GM12891 (cell line): Measurements from ENCODE around the gene CIDEC.

Source experiments
- POLR2A ChIP-seq: IDR thresholded peaks from 2 replicates; pipeline ENCODE4 v1.6.1; 2011; ENCODE audit warnings: low read depth, low read length, control low read depth
- POLR2AphosphoS5 ChIP-seq: IDR thresholded peaks from 2 replicates; pipeline ENCODE4 v1.6.1; 2011; ENCODE audit warnings: low read depth, low read length, control low read depth
- SPI1 ChIP-seq: IDR thresholded peaks from 2 replicates; pipeline ENCODE4 v1.6.1; 2011; ENCODE audit warnings: low read depth, low read length, control low read depth
- TAF1 ChIP-seq: IDR thresholded peaks from 2 replicates; pipeline ENCODE4 v1.6.1; 2011; ENCODE audit warnings: low read depth, low read length, control low read depth

GRCh38 chr3:9838856-9839255, 41.2 kb downstream of the CIDEC start:
- TF ChIP-seq POLR2A (no peak), TAF1 (no peak), POLR2AphosphoS5 (no peak), SPI1 (no peak)
